Colonic mucosa (tissue), 4 donors: ENCODE results near the gene CDC42BPG. TPM values are rescaled to one million over a fixed set of nuclear protein-coding genes. Genes with fewer than 3 reads are reported as not detected.
A peak's percentile ranks its signal among the peaks of the same experiment; 100 is the strongest.

Source experiments
- DNase-seq: peaks from one replicate; pipeline ENCODE4 v3.0.0-alpha.2; 2020
- H3K27ac ChIP-seq: fragments of 200-600 bp; one replicate; pipeline ENCODE4 v1.8.0; 2021
- H3K27me3 ChIP-seq: fragments of 200-600 bp; one replicate; pipeline ENCODE4 v1.8.0; 2021
- H3K36me3 ChIP-seq: fragments of 200-600 bp; one replicate; pipeline ENCODE4 v1.8.0; 2021
- H3K4me1 ChIP-seq: fragments of 200-600 bp; one replicate; pipeline ENCODE4 v1.8.0; 2021; ENCODE audit warnings: mild to moderate bottlenecking
- H3K4me3 ChIP-seq: fragments of 200-600 bp; one replicate; pipeline ENCODE4 v1.8.0; 2021
- H3K9ac ChIP-seq, 2 donors: one replicate each; pipeline ENCODE4 v1.7.0; 2013; ENCODE audit warnings: control low read depth in 2 of 2, low read depth in 2 of 2, low read length in 2 of 2
- H3K9me3 ChIP-seq: fragments of 200-600 bp; one replicate; pipeline ENCODE4 v1.8.0; 2021
- intact Hi-C: fragments of 100-400 bp; cut with DNase I; formaldehyde crosslinking; loops from one replicate; pipeline ENCODE4 v1.14.1; 2022
- total RNA-seq, 2 donors: library from RNA; stranded (reverse); fragmentation: NEBNext Ultra II Directional in 1 of 2; extraction: Animal tissue kit (Norgen Biotek cat#: 25700) in 1 of 2; gene quantifications; one replicate each; pipeline ENCODE4 v1.2.1, GENCODE V29; 2021
- TF ChIP-seq, protein P1 (sequence below): fragments of 200-600 bp; IDR thresholded peaks from one replicate; pipeline ENCODE4 v1.8.0; 2022; ENCODE audit warnings: antibody characterized with exemption, mild to moderate bottlenecking
- donor health status: healthy.
- donor health status: DM: no; HTN: no; CAD: no.
- donor health status: DM: no; HTN: no; CAD: no.

The CDC42BPG gene
- total RNA-seq, 2 donors from 2014 or later: 29.3 to 41.6 TPM

DNA sequence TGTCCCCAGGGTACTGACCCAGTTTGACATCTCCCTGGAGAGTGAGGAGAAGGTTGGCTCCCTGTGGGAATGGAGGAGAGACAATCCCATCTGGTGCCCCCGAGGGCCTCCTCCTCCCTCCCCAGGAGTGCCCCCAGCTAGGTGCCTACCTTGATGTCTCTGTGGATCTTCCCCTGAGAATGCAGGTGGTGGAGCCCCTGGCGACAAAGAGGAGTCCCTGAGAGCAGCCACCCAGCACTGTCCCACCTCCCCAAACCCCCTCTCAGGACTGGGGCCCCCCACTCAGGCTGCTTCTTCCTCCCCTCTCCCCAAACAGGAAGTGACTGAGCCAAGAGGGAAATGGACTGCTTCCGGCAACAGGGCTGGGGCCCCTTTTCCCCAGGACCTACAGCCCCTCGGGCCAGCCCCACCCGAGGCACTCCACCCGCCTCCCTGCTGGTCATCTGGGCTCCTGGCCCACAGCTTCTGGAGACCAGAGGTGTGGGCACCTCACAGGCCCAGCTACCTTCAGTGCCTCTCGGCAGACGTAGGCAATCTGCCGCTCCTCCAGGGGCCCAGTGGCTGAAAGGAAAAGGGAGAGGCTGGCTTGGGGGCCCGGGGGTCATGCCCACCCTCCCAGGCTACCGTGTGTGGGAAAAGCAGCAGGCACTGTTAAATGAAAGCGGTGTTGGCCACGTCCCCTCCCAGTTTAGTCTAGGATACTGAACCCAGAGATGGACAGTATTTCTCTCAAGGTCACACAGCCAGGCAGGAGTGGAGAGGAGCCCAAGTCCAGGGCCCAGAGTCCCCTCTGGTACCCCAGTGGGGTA lies 42.7 kb downstream of the CDC42BPG start:
- H3K4me1 ChIP-seq: peaks cover 15% of the 10 kb centered on the region
- intact Hi-C loops: no loop called here
- H3K9ac ChIP-seq: peak overlapping the region in 1 of 2 donors; percentile 46
- H3K27ac ChIP-seq: no peak overlapping the region
- TF ChIP-seq, protein P1, sequence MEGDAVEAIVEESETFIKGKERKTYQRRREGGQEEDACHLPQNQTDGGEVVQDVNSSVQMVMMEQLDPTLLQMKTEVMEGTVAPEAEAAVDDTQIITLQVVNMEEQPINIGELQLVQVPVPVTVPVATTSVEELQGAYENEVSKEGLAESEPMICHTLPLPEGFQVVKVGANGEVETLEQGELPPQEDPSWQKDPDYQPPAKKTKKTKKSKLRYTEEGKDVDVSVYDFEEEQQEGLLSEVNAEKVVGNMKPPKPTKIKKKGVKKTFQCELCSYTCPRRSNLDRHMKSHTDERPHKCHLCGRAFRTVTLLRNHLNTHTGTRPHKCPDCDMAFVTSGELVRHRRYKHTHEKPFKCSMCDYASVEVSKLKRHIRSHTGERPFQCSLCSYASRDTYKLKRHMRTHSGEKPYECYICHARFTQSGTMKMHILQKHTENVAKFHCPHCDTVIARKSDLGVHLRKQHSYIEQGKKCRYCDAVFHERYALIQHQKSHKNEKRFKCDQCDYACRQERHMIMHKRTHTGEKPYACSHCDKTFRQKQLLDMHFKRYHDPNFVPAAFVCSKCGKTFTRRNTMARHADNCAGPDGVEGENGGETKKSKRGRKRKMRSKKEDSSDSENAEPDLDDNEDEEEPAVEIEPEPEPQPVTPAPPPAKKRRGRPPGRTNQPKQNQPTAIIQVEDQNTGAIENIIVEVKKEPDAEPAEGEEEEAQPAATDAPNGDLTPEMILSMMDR: no peak
- no peak for DNase-seq
- H3K4me3 ChIP-seq: peak overlapping the region; percentile 46
- H3K27me3 ChIP-seq: no peaks in the 10 kb centered on the region
- no peaks in the 10 kb centered on the region for H3K9me3 ChIP-seq
- no peaks in the 10 kb centered on the region for H3K36me3 ChIP-seq

DNA sequence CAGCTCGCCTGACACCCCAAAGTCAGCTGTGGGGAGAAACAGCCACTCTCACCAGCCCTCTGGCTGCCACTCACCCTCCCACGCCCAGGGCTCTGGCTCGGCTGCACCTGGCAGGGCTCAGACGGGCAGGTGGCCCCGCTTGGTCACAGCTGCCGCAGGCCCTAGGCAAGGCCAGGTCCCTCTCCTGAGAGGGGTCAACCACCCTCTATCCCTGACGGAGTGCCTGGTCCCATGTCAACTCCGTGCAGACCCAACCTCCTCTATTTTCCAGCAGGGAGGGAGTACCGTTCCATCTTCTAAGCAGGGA lies 43.3 kb downstream of the CDC42BPG start:
- H3K9me3 ChIP-seq: no peaks in the 10 kb centered on the region
- TF ChIP-seq, protein P1: no peak
- H3K9ac ChIP-seq: no peak overlapping the region
- H3K4me3 ChIP-seq: no peak overlapping the region
- no peak overlapping the region for H3K27ac ChIP-seq
- H3K4me1 ChIP-seq: peaks cover 15% of the 10 kb centered on the region
- no peak for DNase-seq
- intact Hi-C loops: no loop called here
- H3K36me3 ChIP-seq: no peaks in the 10 kb centered on the region
- H3K27me3 ChIP-seq: no peaks in the 10 kb centered on the region

DNA sequence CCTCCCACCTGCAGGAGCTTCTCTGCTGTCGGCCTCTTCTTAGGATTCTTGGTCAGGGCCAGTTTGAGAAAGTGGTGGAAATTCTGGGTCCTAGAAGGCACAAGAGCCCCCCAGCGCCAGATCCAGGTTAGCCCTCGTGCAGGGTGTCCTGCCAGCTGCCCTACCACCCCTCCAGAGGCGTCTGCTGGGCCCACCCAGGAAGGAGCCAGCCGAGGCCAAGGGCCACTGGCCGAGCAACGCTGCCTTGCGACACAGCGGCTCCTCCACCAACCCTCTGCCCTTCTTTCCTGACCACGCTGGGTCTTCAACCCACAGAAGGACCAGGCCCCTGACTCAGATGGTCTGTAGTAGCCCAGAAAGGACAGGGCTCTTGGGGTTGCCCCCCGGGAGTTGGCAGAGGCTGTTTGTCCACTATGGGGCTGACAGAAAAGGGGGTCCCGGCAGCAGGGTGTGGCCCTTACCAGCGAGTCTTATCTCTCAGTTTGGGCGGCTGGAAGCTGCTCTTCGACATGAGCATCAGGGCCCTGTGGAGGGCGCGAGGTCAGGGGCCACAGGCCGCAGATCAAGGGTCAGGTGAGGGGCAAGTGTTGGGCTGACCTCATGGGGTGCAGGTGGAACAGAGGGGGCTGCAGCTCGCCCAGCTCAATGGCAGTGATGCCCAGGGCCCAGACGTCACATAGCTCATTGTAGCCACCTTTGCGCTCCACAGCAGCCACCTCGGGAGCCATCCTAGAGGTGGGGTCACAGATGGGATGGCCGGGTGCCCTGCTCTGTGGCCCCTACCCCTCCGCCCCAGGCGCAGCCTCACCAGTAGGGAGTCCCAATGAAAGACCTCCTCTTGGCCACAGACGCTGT lies 43.9 kb downstream of the CDC42BPG start:
- no peaks in the 10 kb centered on the region for H3K27me3 ChIP-seq
- no peak overlapping the region for H3K9ac ChIP-seq
- no peaks in the 10 kb centered on the region for H3K9me3 ChIP-seq
- DNase-seq: no peak
- TF ChIP-seq, protein P1: no peak
- H3K4me1 ChIP-seq: peaks cover 15% of the 10 kb centered on the region
- H3K36me3 ChIP-seq: no peaks in the 10 kb centered on the region
- H3K4me3 ChIP-seq: no peak overlapping the region
- intact Hi-C loops: no loop called here
- no peak overlapping the region for H3K27ac ChIP-seq

DNA sequence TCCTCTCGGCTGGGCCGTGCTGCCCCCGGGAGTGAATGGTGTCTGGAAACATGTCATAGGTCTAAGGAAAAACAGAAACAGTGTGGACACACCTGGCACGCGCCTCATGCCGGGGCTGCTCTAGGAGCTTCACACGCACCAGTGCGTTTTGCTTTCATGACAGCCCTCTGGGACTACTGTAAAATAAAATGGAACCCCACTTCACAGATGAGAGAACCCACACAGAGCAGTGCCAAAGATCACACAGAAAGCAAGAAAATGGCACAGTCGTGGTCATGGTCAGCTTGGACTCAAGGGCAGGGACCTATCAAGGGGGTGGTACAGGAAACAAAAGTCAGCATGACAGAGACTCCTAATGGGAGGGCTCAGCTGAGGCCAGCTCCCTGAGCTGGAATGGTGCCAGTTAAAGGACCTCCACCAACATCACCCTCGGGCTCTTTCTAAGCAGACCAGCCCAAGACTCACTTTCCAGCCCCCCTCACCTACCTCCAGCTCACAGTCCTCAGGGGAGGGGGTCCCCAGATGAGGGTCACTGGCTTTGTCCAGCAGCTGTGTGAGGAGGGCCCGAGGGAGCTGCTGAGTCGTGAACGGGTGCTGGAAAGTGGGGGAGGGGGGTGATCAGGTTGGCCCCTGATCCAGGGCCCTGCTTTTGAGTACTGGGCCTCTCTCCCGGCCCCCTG lies 44.7 kb downstream of the CDC42BPG start:
- intact Hi-C loops: no loop called here
- no peak overlapping the region for H3K4me3 ChIP-seq
- H3K9ac ChIP-seq: no peak overlapping the region
- H3K27me3 ChIP-seq: no peaks in the 10 kb centered on the region
- H3K4me1 ChIP-seq: peaks cover 15% of the 10 kb centered on the region
- no peak overlapping the region for H3K27ac ChIP-seq
- TF ChIP-seq, protein P1: no peak
- no peaks in the 10 kb centered on the region for H3K9me3 ChIP-seq
- DNase-seq: no peak
- H3K36me3 ChIP-seq: no peaks in the 10 kb centered on the region

DNA sequence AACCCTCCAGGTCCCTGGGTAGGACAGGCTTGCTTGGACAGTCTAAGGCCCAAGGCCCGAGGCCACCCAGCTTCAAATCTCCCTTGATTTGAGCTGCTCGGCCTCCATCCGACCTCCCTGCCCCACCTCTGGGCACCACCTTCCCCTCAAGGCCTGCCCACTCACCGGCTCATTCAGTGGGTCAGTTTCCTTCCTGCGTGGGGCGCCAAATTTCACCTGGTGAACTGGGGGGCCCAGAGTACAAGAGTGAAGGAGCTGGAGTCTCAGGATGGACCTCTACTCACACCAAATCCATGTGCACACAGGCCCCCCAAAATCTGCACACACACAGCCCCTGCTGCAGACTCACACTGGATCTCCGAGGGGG lies 45.2 kb downstream of the CDC42BPG start:
- Histone ChIP-seq H3K9ac (no peak overlapping the region), H3K4me3 (no peak overlapping the region), H3K9me3 (no peaks in the 10 kb centered on the region), H3K27me3 (no peaks in the 10 kb centered on the region), H3K27ac (no peak overlapping the region), H3K36me3 (no peaks in the 10 kb centered on the region), H3K4me1 (peaks cover 15% of the 10 kb centered on the region)
- intact Hi-C loops: no loop called here
- TF ChIP-seq, protein P1: no peak
- no peak for DNase-seq
